Hindlimb muscle (tissue), 1 donor: Measurements from ENCODE around the gene FGF12. TPM values are rescaled to one million over a fixed set of nuclear protein-coding genes. Genes with fewer than 3 reads are reported as not detected.
A peak's percentile ranks its signal among the peaks of the same experiment; 100 is the strongest.

Experiments used
- DNase-seq: peaks from one replicate; pipeline ENCODE4 v3.0.0-alpha.2; 2013
- polyA plus RNA-seq: library from polyadenylated mRNA; unstranded; fragments of 120-200 nt; gene quantifications from one replicate; pipeline ENCODE4 v1.2.1, GENCODE V29; 2013; ENCODE audit not compliant: insufficient read length

FGF12 gene
- polyA plus RNA-seq, 1 donor = 2.9 TPM

GRCh38 chr3:192409838-192410683 is 317.3 kb downstream of the FGF12 start:
- DNase-seq = peak; percentile 47

- peak; percentile 41 for DNase-seq
These were observed 318.0 kb downstream of the FGF12 start for GRCh38 chr3:192409201-192409837.

- peak; percentile 10 for DNase-seq
These were observed 318.6 kb downstream of the FGF12 start for GRCh38 chr3:192408647-192409200.

DNA sequence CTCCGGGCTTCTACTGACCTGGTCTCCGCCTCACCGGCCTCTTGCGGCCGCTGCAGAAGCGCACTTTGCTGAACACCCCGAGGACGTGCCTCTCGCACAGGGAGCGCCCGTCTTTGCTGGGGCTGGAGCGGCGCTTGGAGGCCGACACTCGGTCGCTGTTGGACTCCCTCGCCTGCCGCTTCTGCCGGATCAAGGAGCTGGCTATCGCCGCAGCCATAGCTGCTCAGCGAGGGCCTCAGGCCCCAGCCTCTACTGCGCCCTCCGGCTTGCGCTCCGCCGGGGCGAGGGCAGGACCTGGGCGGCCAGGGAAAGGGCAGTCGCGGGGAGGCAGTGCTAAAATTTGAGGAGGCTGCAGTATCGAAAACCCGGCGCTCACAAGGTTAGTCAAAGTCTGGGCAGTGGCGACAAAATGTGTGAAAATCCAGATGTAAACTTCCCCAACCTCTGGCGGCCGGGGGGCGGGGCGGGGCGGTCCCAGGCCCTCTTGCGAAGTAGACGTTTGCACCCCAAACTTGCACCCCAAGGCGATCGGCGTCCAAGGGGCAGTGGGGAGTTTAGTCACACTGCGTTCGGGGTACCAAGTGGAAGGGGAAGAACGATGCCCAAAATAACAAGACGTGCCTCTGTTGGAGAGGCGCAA is 319.2 kb downstream of the FGF12 start:
- peak; percentile 37 for DNase-seq

DNA sequence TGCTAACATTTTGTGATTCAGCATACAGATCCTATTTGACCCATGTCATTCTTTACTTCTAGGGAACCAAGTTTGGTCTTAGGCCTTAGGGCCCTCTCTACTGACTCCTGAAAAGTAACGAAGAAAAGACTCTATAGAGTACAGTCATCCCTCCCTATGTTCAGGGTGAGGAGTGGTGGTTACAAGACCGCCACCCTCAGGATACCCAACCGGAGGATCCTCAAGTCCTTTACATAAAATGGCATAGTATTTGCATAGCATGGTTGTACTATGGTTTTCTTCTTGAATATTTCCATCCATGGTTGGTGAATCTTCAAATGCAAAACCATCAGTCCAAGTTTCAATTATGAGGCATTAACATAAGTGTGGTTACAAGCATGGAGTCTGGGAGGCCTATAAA is 327.6 kb downstream of the FGF12 start:
- DNase-seq = no peak

- no peak for DNase-seq
These were observed 330.3 kb downstream of the FGF12 start for GRCh38 chr3:192397012-192397411.

GRCh38 chr3:192395506-192395905 is 331.8 kb downstream of the FGF12 start:
- no peak for DNase-seq

GRCh38 chr3:192392986-192393385 is 334.4 kb downstream of the FGF12 start:
- no peak for DNase-seq

- no peak for DNase-seq
These were observed 344.5 kb downstream of the FGF12 start for GRCh38 chr3:192382861-192383260.

DNA sequence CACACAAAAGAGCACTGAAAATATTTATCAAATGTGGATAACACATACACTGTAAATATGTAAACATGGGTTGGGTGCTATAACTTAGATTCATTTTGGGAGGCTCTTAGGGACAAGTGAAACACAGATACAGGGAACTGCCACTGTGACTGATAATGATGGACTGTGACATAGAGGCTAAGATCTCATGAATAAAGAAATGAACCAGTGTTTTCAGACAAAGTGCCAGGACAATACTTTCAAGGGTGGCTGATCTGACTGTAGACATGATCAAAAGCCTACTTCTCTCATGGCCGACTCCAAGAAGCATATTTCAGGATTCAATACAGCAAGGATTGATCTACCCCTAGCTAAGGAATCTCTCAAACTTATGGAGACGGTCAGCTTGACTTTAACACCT is 353.8 kb downstream of the FGF12 start:
- DNase-seq = no peak

DNA sequence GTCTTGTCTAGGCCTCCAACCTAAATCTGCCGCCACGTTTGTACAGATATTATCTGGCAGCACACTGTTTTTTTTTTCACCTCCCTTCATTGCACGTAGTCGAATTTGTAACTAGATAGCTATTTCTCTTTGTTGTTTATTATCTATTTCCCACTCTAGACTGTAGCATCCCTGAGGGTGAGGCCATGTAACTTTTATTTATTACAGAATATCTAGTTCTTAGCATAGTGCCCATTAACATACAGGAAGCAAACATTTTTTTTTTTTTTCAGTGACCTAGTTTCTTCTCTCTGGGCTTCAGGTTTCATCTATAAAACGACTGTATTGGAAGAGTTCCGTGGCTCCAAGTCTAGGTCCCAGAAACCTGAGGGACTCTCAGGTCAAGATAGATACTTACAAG is 354.3 kb downstream of the FGF12 start:
- DNase-seq = no peak

GRCh38 chr3:192372616-192373015 is 354.7 kb downstream of the FGF12 start:
- peak; percentile 4 for DNase-seq

GRCh38 chr3:192371870-192372400 is 355.4 kb downstream of the FGF12 start:
- DNase-seq = no peak

DNA sequence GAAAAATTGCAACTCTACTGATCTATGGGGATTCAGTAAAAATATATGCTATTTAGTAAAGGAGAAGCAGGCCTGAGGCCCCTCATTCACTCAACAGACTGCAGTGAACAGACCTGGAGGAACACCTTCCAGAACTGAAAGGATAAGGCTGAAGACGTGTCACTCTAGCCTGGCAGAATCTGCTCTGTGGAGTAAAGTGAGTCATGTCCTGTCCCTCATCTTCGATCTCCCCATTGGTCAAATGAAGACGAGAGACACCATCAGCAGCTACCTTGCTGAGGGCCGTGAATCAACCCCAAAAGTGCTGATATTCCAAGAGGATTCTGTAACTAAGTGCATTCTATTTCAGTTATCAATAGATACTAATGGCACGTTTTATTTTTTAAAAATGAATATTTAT is 359.7 kb downstream of the FGF12 start:
- DNase-seq = no peak

GRCh38 chr3:192366916-192367315 is 360.4 kb downstream of the FGF12 start:
- DNase-seq = no peak

- DNase-seq = no peak
These were observed 361.8 kb downstream of the FGF12 start for GRCh38 chr3:192365571-192365970.

GRCh38 chr3:192364316-192364715 is 363.0 kb downstream of the FGF12 start:
- DNase-seq = no peak

GRCh38 chr3:192354687-192355086 is 372.7 kb downstream of the FGF12 start:
- no peak for DNase-seq

DNA sequence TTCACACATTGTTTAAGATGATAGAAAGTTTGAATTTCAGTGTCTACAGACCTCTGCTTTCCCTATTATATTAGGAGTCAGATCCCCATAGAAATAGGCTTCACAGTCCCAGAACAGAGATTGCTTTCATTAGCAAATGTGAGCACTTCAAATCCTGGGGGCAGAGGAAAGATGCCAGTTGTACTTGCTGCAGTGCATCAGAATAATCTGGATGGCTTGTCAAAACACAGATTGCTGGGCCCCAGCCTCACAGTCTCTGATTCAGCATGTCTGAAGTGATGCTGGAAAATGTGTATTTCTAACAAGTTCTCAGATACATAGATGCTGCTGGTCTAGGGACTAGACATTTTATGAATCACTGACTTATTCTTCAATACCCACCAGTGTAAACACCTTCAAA is 375.2 kb downstream of the FGF12 start:
- no peak for DNase-seq

DNA sequence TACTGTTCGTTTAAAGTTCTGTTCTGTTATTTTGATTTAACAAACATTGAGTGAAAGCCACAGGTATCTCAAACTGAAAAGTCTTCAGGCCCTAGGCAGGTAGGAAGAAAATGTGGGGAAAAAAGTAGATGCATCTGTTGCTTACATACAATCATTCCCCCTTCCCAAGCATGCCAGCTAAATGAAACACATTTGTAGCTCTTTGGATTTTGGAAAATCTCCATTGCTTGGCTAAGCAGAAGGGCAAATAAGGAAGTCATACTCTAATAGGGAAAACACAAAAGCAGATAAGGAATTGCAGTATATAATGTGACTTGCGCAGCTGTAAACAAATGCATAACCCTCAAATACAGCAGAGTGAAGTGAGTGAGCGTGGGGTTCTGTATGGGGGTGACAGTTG is 375.9 kb downstream of the FGF12 start:
- no peak for DNase-seq

DNA sequence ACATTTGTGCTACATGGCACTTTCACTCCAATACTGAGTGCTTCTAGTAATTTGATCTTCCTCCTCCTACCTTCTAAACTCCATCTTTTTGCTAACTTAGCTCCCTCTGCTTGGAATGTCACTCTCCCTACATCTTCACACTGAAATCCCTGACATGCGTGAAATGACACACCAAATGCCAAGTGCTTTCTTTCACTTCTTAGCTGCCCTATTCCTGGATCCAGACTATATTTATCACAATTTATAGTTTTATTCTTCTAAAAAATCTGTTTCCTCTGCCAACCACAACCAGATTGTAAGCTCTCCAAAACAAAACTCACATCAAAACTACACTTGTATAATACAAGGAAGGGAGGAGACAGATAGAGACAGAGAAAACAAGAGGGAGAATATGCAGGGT is 387.3 kb downstream of the FGF12 start:
- DNase-seq = no peak

GRCh38 chr3:192339214-192339613 is 388.1 kb downstream of the FGF12 start:
- no peak for DNase-seq

DNA sequence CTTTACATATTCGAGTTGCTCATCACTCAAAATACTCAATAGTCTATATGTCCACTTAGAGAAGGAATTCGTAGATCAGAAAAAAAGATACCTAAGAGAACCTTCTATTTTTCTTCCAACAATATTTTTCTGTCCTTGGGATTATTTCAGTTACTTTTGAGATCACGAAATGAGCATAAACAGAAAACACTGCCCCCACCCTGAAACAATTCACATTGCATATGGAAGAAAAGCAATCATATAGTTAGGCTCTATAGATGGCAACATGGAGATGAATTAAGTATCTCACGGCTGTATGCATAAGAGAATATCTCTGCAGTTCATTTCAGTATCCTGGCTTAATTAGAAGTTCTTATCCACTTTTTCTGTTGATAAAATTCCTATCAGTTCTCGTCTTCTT is 391.1 kb downstream of the FGF12 start:
- no peak for DNase-seq
